Suppressor macrophage treated with lipopolysaccharide for 4 hours (primary cell): Measurements from ENCODE around the gene TIMM23B.
"Not testable (repeated sequence)": the region's sequence is repeated elsewhere in the genome, so short reads cannot be mapped to it uniquely, and the experiment has no call there.

ENCODE experiments used
- DNase-seq: peaks from one replicate; pipeline ENCODE4 v3.0.0-alpha.2; 2020

Gene TIMM23B

DNA sequence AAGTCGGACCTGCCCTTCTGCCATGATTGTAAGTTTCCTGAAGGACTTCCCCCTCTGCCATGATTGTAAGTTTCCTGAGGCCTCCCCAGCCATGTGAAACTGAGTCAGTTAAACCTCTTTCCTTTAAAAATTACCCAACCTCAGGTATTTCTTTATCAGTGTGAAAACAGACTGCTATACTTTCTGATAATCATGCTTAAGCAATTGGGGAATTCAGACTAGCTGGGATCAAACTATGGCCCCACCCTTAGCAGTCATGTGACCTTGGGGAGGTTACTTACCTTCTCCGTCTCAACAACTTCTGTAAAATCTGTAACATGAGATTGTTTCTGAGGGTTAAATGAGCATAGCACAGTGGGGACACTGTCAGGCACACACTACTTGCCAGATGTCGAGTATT, 45.4 kb downstream of the TIMM23B start:
- DNase-seq = not testable (repeated sequence)

DNA sequence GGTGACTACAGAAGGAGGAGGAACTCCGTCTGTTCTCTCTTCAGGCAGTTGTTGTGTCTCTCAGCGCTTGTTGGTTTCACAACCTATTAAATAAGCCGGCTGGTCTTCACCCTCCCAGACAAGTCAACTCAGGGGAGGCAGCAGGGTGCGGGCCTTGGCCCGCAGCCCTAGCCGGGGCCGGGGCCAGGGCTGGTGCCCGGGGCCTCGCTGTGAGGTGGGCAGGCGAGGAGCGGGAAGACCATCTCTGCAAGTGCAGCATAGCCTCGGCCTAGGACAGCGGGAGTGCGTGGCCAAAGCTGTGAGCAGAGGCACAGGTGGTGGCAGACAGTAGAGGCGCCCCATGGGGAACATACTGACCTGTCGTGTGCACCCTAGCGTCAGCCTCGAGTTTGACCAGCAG, 46.5 kb downstream of the TIMM23B start, which contains the start of gene AGAP6:
Gene AGAP6, plus strand, starts transcription at position 31 of the 400 bp plus-strand sequence. Its CDS starts 310 bp downstream, at position 341.
- DNase-seq = not testable (repeated sequence)

DNA sequence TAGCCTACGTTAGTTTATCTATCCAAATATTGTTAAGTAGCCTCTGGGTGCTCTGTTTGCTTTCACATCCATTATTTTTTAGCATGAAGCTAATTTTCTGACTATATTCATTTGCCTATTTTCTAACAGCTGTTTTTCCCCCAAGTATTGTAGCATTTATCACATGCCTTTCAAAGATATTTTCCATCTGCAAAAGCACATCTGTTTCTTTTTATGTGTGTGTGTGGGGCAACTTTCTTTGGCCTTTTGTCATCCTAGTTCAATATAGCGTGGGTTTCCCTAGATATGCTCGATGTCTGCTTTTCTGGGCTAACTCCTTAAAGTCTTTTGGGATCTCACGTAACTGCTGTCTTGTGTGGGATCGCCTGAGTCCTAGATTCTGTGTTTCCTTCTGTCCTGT, 53.5 kb downstream of the TIMM23B start:
- DNase-seq = not testable (repeated sequence)

DNA sequence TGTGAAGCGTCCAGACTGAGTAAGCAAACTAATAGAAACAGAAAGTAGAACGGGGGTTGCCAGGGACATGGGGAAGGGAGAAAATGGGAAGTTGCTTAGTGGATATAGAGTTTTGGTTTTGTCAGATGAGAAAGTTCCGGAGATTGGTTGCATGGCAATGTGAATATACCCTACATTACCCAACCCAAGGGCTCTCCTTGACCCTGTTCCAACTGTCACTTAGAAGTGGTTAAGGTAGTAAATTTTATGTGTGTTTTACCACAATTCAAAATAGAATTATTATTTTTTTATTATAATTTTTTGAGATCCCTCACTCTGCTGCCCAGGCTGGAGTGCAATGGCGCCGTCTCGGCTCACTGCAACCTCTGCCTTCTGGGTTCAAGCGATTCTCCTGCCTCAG, 72.2 kb downstream of the TIMM23B start:
- peak; percentile 60 for DNase-seq

DNA sequence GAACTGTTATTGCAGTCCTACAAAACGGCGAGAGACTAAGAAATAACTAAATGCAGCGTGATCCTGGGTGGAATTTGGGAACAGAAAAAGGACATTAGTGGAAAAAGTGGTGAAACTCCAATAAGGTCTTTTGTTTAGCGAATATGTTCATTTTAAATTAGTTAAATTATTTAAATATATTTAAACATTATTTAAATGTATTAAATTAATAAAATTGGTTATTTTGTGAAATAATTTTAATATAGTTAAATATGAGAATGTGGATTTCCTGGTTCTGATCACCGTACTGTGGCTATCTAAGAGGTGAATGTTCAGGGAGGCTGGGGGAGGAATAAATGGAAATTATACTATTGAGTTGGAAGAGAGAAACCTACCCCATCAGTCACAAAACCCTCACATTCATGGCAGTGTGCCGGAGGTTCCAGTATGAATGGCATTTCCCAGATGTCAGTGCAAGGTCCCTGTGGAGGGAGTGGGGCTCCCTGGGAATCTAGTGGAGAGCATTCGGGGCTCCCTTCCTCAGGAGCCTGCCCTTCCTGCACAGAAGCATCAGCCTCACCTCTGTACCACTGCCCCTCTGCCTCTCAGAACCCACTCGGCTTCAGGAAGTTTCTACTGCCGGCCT, 73.9 kb downstream of the TIMM23B start:
- DNase-seq = not testable (repeated sequence)

DNA sequence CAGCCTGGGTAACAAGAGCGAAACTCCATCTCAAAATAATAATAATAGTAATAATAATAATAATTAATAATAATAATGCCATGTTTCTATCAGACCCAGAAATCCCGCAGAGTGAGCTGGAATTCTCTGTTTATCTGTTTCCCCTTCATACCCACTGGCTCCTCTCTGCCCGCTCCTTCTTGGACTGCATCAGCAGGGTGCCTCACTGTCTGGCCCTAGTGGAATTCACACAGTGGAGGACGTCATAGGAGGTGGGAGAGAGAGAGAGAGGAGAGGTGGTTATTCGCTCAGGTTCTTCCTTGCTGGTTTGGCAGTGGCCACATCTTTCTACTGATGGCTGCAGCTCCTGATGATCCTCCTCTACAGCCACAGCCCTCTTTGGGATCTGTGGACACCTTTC, 75.1 kb downstream of the TIMM23B start:
- not testable (repeated sequence) for DNase-seq

DNA sequence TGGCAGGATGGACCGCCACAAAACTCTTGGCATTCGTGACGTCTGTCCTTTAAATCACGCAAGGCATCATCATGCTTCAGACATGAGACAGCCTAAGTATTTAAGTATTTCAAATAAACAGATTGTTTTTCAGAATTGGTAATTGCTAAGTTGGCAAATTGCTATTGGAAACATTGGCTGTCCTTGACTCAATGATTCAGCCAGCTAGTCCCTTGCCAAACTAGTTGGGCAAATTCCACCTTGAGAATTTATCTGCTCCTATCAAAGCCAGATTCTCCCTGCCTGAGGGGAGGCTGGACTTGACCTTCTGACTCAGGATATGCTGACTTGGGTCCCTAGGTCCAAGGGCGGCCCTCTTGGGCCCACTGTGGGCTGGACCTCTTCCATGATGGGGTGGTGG, 75.8 kb downstream of the TIMM23B start:
- not testable (repeated sequence) for DNase-seq

DNA sequence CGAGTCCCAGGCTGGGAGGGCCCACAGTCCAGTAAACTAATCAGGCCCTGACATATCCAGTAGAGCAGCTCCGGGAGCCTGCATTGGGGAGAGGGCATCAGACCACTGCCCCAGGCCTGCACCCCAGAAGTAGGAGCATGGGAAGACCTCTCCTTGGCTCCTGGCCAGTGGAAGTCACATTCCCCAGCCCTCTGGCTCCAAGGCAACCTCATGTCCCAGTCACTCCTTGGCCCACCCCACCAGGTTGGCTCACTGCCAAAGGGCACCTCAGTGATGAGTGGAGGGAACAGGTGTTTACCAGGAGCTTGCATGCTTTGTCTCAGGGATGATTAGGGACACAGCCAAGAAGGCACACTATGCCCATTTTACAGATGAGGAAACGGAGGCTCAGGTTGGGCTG, 77.4 kb downstream of the TIMM23B start:
- DNase-seq = not testable (repeated sequence)

DNA sequence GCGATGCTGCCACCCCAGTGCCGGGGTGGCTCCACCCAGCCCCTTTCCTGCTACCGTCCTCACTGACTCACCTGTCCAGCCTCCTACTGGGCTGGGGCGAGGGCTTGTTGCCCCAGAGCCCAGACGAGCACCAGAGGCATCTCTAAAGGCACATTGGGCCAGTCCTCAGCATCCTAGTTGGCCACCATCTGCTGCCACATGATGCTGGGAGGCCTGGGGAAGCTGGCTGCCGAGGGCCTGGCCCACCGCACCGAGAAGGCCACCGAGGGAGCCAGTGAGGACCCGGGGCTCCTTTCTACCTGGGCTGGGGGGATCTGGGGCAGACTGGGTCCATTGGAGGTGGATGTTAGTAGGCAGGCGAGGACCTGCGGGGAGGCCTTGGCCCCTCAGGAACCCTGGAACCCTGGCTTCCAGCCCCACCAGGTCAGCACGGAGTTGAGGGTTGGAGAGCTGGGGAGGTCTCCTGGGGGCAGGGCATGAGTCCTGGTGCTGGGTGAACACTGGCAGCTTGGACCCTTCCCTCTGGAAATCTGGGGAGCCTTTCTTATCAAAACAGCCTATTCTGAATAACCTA, 78.7 kb downstream of the TIMM23B start:
- not testable (repeated sequence) for DNase-seq

DNA sequence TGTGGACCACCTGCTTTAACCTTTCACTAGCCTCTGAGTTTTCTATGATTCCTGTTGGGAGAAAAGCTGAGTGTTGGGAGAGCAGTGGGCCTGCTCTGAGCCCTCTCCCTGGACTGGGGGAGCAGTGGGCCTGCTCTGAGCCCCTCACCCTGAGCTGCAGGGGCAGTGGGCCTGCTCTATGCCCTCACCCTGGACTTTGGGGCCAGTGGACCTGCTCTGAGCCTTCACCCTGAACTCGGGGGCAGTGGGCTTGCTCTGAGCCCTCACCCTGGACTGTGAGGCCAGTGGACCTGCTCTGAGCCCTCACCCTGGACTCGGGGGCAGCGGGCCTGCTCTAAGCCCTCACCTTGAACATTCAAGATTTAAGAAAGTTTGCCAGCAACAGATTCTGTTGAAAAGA, 79.8 kb downstream of the TIMM23B start:
- no peak for DNase-seq
